Activated naive CD8-positive, alpha-beta T cell treated with anti-CD3 and anti-CD28 coated beads, Interleukin-2, amount 10 ng/mL, durations not matched to agents 7 days and 5 days (primary cell): ENCODE results near the gene ULK4. TPM values are rescaled to one million over a fixed set of nuclear protein-coding genes. Genes with fewer than 3 reads are reported as not detected.
"Not testable (repeated sequence)": the region's sequence is repeated elsewhere in the genome, so short reads cannot be mapped to it uniquely, and the experiment has no call there.

ENCODE experiments used
- ATAC-seq: fragments of 150-1000 bp; cut with Tn5 transposase; one replicate; pipeline ENCODE4 v1.10.0; 2021; ENCODE audit warnings: low read depth, moderate library complexity
- POLR2A ChIA-PET: fragments of 350-600 bp; sonication (Branson Sonifier 250); formaldehyde crosslinking; loops from one replicate; lab custom pipeline; 2021; ENCODE audit warnings: antibody characterized with exemption; lab: Charles Lee
- DNase-seq: peaks from one replicate; pipeline ENCODE4 v3.0.0; 2021
- H3K27ac Mint-ChIP-seq: one replicate; pipeline ENCODE4 v1.8.0; 2022; ENCODE audit warnings: mild to moderate bottlenecking, mixed read lengths
- H3K27me3 Mint-ChIP-seq: one replicate; pipeline ENCODE4 v1.8.0; 2022; ENCODE audit warnings: mild to moderate bottlenecking, moderate library complexity, mixed read lengths
- H3K36me3 Mint-ChIP-seq: one replicate; pipeline ENCODE4 v1.8.0; 2021; ENCODE audit warnings: mild to moderate bottlenecking, mixed read lengths
- H3K4me1 Mint-ChIP-seq: one replicate; pipeline ENCODE4 v1.8.0; 2021; ENCODE audit warnings: mixed read lengths
- H3K4me3 Mint-ChIP-seq: one replicate; pipeline ENCODE4 v1.8.0; 2022; ENCODE audit warnings: mild to moderate bottlenecking, moderate library complexity, mixed read lengths
- H3K9me3 Mint-ChIP-seq: one replicate; pipeline ENCODE4 v1.8.0; 2021; ENCODE audit warnings: mixed read lengths
- total RNA-seq, 2 experiments: library from RNA; stranded (reverse); gene quantifications; one replicate each; pipeline ENCODE4 v1.2.3, GENCODE V29; 2021

The ULK4 gene
- total RNA-seq, 2 experiments from 2014 or later, result 18.6 to 19.0 TPM

DNA sequence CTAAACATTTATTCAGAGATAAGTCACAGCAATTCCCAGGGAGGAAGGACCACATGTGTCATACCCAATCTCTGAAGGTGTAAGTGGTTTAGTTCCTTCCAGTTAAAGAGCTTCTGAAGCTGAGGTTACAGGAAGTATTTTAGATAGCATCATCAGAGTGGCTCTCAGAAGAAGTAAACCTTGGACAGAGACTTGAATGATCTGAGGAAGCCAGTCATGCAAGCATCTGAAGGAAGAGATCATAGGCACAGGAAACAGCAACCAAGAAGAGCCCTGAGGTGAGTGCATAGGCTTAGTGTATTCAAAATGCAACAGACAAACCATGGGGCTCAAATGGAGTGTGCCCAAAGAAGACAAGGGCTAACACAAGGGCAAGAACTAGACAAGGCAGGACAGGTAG, 210.3 kb downstream of the ULK4 start:
- H3K4me1 Mint-ChIP-seq, result peaks cover 12% of the 10 kb centered on the region
- no peak for DNase-seq
- no peak overlapping the region for H3K4me3 Mint-ChIP-seq
- peaks cover 5% of the 10 kb centered on the region for H3K36me3 Mint-ChIP-seq
- ATAC-seq, result peak; percentile 96
- H3K27ac Mint-ChIP-seq, result peak overlapping the region; percentile 55
- H3K9me3 Mint-ChIP-seq, result no peaks in the 10 kb centered on the region
- no peaks in the 10 kb centered on the region for H3K27me3 Mint-ChIP-seq
- POLR2A ChIA-PET, result interaction anchor here (1.2 kb wide), 1 partner anchor 13 kb away, joined by 3 read pairs; no protein-coding TSS in a partner anchor

DNA sequence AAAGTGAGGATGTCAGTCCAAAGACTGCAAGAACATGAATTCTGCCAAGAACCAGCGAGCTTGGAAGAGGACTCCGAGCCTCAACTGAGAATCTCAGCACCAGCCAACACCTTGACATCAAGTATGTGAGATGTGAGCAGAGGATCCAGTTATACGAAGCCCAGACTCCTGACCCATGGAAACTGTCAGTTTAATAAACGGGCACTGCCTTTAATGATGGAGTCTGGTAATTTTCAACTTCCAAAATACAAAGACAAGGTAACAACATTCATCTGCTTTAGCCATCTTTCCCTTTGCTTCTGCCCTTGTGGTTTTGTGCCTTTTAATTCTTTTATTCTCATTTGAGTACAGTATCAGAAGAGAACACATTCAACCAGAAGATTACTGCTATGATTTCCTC, 211.9 kb downstream of the ULK4 start:
- Mint-ChIP-seq H3K27ac (no peak overlapping the region), H3K36me3 (peaks cover 5% of the 10 kb centered on the region), H3K4me3 (no peak overlapping the region), H3K9me3 (no peaks in the 10 kb centered on the region), H3K27me3 (no peaks in the 10 kb centered on the region), H3K4me1 (peaks cover 12% of the 10 kb centered on the region)
- DNase-seq (no peak), ATAC-seq (no peak)
- POLR2A ChIA-PET, result no interaction called here

DNA sequence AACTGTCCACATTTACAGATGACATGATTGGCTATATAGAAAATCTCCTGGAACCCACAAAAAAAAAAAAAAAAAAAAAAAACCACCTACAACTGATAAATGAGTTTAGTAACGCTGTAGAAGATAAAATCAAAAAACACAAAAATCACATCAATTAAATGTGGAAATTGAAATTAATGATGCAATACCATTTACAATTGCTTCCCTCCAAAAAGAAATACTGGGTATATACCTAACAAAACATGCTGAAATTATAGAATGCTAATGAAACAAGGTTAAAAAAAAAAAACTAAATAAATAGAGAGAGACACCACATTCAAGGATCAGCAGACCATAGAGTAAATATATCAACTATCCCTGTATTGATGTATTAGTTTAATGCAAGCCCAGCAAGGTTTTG, 215.7 kb downstream of the ULK4 start:
- Mint-ChIP-seq H3K36me3 (peaks cover 3% of the 10 kb centered on the region), H3K27me3 (no peaks in the 10 kb centered on the region), H3K4me1 (peaks cover 1% of the 10 kb centered on the region), H3K9me3 (no peaks in the 10 kb centered on the region), H3K27ac (no peak overlapping the region), H3K4me3 (no peak overlapping the region)
- DNase-seq, result no peak
- no peak for ATAC-seq
- POLR2A ChIA-PET, result no interaction called here

DNA sequence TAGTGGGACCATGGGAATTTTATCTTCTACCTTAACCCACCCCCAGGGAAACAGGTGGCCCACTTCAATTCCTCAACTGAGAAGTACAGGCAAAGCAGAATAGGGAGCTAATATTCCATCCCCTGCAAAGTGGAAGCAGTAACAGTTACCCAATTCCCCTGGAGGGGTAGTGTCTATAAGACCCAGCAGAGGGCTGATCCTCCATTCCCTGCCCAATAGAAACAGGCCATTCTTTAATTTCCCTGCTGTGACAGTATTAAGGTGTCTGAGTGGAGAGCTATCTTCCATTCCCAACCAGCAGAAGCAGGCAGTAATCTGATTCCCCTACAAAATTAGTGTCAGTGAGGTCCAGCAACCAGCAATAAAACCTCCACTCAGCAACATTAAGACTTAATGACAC, 219.8 kb downstream of the ULK4 start:
- ATAC-seq, result no peak
- no peak for DNase-seq
- Mint-ChIP-seq H3K27me3 (no peaks in the 10 kb centered on the region), H3K9me3 (peaks cover 3% of the 10 kb centered on the region), H3K36me3 (peaks cover 3% of the 10 kb centered on the region), H3K27ac (no peak overlapping the region), H3K4me3 (no peak overlapping the region), H3K4me1 (no peaks in the 10 kb centered on the region)
- POLR2A ChIA-PET, result no interaction called here

DNA sequence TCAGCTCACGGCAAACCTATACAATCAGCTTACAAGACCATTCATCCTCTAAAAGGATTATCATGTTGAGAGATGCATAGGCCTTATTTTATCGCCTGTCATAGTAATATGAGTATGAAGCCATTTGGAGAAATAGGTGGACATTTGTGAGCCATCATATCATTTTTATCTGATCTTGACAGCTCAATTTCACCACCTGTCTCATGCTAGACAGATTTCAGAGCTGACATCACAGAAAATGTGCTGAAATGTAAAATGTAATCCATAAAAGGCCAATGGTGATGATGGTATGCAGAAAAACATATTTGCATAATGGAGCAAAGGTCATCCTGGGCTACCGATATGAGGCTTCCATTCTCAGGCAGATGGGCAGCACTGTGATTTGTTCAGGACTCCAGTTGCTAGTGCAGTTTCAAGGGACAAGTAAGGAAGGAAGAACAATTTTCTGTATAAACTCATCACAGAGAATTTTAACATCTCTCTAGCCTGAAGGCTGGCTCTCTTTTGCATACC, 221.5 kb downstream of the ULK4 start:
- DNase-seq, result no peak
- ATAC-seq, result no peak
- no peaks in the 10 kb centered on the region for H3K4me1 Mint-ChIP-seq
- peaks cover 3% of the 10 kb centered on the region for H3K36me3 Mint-ChIP-seq
- no peaks in the 10 kb centered on the region for H3K27me3 Mint-ChIP-seq
- H3K4me3 Mint-ChIP-seq, result no peak overlapping the region
- POLR2A ChIA-PET, result no interaction called here
- no peak overlapping the region for H3K27ac Mint-ChIP-seq
- peaks cover 3% of the 10 kb centered on the region for H3K9me3 Mint-ChIP-seq

DNA sequence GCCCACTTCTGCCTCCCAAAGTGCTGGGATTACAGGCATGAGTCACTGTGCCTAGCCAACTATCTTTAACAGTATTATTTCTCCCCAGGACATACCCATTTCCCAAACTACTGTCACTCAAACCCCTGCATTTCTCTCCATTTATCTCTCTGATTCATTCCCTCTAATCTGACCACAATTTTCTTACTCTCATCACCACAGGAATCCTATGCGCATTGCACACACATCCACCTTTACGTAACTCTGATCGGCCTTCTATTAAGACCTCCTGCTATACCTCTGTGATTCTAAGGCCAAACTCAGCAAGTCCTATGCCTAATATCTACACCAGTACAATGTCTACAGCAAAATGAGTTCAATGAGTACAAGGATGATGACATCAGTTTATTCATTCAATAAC, 235.0 kb downstream of the ULK4 start:
- no peak overlapping the region for H3K4me3 Mint-ChIP-seq
- H3K27ac Mint-ChIP-seq, result no peak overlapping the region
- H3K27me3 Mint-ChIP-seq, result no peaks in the 10 kb centered on the region
- POLR2A ChIA-PET, result no interaction called here
- H3K36me3 Mint-ChIP-seq, result peaks cover 5% of the 10 kb centered on the region
- no peaks in the 10 kb centered on the region for H3K4me1 Mint-ChIP-seq
- no peak for DNase-seq
- ATAC-seq, result no peak
- peaks cover 10% of the 10 kb centered on the region for H3K9me3 Mint-ChIP-seq

DNA sequence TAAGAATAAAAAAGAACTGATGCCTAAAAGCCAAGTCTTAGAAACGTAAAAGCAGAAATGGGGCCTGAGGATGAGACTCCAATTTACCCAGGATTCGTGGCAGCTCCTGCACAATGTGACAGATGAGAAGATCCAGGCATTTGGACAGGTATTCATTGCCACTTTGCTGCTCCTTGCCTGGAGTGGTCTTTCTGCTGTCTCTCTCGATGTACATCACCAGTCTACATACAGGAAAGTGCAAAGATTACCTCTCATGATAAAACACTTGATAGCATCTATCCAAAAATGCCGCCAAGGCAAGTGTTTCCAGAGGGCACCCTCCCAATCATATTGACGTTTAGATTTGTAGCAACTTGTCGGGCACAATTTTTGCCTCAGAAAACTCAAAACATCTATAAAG, 244.3 kb downstream of the ULK4 start:
- ATAC-seq (no peak), DNase-seq (no peak)
- H3K27ac Mint-ChIP-seq, result no peak overlapping the region
- no peaks in the 10 kb centered on the region for H3K36me3 Mint-ChIP-seq
- H3K9me3 Mint-ChIP-seq, result no peaks in the 10 kb centered on the region
- POLR2A ChIA-PET, result no interaction called here
- no peaks in the 10 kb centered on the region for H3K27me3 Mint-ChIP-seq
- H3K4me3 Mint-ChIP-seq, result no peak overlapping the region
- H3K4me1 Mint-ChIP-seq, result no peaks in the 10 kb centered on the region

DNA sequence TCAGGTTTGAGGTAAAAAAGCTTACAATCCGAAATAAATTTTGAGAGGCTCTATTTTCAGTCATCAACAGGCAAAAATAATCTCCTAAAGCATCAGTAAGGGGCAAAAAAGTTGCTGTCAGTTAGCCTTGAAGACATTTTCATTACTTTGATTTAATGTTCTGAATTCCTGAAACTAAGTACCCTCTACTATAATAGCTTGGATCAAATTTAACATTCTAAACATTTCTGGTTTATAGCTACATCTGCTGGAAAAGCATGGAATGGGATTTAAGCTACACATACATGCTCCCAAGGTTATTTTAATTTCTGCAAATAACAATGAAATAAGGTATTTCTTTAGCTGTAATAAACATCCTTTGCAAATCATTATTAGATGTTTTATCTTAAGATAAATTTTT, 245.4 kb downstream of the ULK4 start:
- Mint-ChIP-seq H3K4me1 (no peaks in the 10 kb centered on the region), H3K27me3 (no peaks in the 10 kb centered on the region), H3K9me3 (no peaks in the 10 kb centered on the region), H3K4me3 (no peak overlapping the region), H3K36me3 (no peaks in the 10 kb centered on the region), H3K27ac (no peak overlapping the region)
- DNase-seq (no peak), ATAC-seq (no peak)
- POLR2A ChIA-PET, result no interaction called here

DNA sequence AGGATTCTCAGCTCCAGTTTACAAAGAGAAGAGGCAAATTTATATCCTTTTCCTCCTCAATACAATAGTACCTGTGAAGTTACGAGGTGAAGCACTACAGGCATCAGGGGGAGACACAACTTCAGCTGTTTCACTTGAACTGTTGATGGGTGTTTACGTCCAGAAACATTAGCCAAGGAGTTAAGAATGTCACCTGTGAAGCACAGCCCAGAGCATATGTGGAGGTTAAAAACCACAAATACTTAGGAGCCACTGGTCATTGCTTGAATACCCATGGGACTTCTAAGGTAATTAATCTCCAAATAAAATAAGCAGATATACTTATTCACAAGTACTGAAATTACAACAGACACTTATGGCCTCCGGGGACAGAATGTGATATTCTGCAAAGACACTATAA, 246.5 kb downstream of the ULK4 start:
- ATAC-seq, result no peak
- H3K27me3 Mint-ChIP-seq, result no peaks in the 10 kb centered on the region
- POLR2A ChIA-PET, result no interaction called here
- no peaks in the 10 kb centered on the region for H3K36me3 Mint-ChIP-seq
- no peak overlapping the region for H3K4me3 Mint-ChIP-seq
- no peak overlapping the region for H3K27ac Mint-ChIP-seq
- no peak for DNase-seq
- no peaks in the 10 kb centered on the region for H3K4me1 Mint-ChIP-seq
- no peaks in the 10 kb centered on the region for H3K9me3 Mint-ChIP-seq

DNA sequence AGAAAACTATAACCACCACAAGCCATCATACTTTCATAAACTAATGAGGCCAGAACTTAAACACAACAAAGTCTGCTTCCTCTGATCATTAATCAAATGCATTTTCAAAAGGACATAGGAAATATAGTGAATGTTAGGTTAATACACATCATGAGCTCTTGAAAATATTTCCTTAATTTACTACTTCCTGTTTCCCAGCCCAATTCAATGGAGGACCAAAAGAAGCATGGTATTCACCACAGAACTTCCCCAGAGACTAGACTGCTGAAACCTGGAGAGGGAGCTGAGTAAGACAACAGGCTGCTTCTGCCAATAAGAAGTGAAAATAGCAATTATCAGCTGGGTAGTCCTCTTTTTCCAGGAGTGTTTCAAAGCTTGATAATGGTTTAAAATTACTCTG, 250.3 kb downstream of the ULK4 start:
- DNase-seq, result no peak
- Mint-ChIP-seq H3K4me3 (no peak overlapping the region), H3K27me3 (no peaks in the 10 kb centered on the region), H3K36me3 (no peaks in the 10 kb centered on the region), H3K27ac (no peak overlapping the region), H3K4me1 (no peaks in the 10 kb centered on the region), H3K9me3 (no peaks in the 10 kb centered on the region)
- no peak for ATAC-seq
- POLR2A ChIA-PET, result no interaction called here

DNA sequence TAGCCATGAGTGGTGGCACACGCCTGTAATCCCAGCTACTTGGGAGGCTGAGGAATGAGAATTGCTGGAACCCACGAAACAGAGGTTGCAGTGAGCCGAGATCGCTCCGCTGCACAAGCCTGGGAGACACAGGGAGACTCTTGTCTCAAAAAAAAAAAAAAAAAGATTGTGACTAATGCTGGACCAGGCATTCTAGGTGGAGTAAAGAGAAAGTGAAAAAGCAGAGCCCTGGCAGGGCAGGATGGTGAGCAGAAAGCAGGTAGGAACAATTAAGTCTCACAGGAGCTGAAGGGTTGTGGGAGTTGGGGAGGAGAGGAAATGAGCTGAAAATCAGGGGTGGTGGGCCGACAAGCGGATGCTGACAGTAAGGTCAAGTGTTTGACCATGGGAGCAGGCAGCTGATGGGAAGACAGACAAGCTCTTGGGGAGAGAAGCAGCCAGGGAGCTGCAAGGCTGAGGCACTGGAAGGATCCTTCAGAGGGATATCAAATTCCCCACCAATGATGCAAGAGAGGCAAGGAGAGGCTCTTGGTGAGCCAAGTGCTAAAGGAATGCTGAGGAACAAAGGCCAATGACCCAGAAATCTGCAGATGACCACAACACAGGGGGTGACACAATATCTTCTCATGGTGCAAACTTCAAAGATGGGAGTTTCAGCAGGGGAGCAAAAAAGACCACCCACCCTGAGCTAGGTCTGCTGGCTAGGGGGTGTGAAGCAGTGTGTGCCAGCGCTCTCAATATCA, 251.1 kb downstream of the ULK4 start:
- no peaks in the 10 kb centered on the region for H3K9me3 Mint-ChIP-seq
- H3K36me3 Mint-ChIP-seq, result no peaks in the 10 kb centered on the region
- DNase-seq (no peak), ATAC-seq (no peak)
- no peak overlapping the region for H3K27ac Mint-ChIP-seq
- no peak overlapping the region for H3K4me3 Mint-ChIP-seq
- no peaks in the 10 kb centered on the region for H3K4me1 Mint-ChIP-seq
- H3K27me3 Mint-ChIP-seq, result no peaks in the 10 kb centered on the region
- POLR2A ChIA-PET, result no interaction called here

DNA sequence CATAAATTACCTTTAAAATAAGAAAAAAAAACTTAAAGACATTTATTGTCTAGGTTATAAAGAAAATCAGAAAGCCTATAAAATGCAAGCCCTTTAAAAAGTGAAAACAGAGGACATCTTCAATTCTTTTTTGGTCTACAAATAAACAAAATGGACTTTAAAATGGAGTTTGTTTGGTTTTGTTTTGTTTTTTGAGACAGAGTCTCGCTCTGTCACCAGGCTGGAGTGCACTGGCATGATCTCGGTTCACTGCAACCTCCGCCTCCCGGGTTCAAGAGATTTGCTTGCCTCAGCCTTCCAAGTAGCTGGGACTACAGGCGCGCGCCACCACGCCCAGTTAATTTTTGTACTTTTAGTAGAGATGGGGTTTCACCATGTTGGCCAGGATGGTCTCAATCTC, 252.7 kb downstream of the ULK4 start:
- DNase-seq, H3K27me3 Mint-ChIP-seq, H3K9me3 Mint-ChIP-seq, H3K27ac Mint-ChIP-seq, POLR2A ChIA-PET, H3K36me3 Mint-ChIP-seq, ATAC-seq, H3K4me1 Mint-ChIP-seq, H3K4me3 Mint-ChIP-seq: not testable (repeated sequence)

DNA sequence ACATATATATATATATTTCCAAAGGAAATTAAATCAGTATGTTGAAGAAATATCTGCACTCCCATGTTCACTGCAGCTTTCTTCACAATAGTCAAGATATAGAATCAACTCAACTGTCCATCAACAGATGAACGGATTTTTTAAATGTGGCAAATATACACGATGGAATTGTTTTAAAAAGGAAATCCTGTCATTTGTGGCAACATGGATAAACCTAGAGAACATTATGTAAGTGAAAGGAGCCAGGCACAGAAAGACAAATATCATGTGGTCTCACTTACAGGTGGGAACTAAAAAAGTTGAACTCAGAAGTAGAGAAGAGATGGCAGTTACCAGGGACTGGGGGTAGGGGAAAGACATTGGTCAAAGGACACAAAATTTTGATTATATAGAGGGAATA, 253.7 kb downstream of the ULK4 start:
- Mint-ChIP-seq H3K27ac (no peak overlapping the region), H3K4me3 (no peak overlapping the region), H3K36me3 (no peaks in the 10 kb centered on the region), H3K9me3 (no peaks in the 10 kb centered on the region), H3K27me3 (no peaks in the 10 kb centered on the region), H3K4me1 (no peaks in the 10 kb centered on the region)
- no peak for DNase-seq
- no peak for ATAC-seq
- POLR2A ChIA-PET, result no interaction called here

DNA sequence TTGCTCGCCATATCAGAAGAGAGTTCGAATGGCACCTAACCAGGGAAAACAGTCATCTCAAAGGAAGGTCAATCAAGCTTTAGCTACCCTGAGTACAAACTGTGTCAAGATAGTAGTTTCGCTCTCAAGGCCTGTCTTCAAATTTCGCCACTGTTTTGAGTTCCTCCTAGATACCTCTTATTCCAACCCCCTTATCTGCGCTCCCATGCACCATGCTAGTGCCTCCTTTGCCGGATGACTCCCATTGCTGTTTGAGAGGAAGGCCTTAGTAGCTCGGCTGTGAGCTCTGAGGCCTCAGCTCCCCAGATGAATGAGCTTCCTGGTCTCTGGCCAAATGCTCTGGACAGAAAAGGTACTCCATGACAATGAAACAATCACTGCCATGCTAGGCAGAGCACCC, 256.0 kb downstream of the ULK4 start:
- POLR2A ChIA-PET, result no interaction called here
- H3K36me3 Mint-ChIP-seq, result peaks cover 2% of the 10 kb centered on the region
- DNase-seq (no peak), ATAC-seq (no peak)
- H3K4me3 Mint-ChIP-seq, result no peak overlapping the region
- H3K4me1 Mint-ChIP-seq, result no peaks in the 10 kb centered on the region
- no peak overlapping the region for H3K27ac Mint-ChIP-seq
- H3K9me3 Mint-ChIP-seq, result no peaks in the 10 kb centered on the region
- no peaks in the 10 kb centered on the region for H3K27me3 Mint-ChIP-seq
